Osteocyte (in vitro differentiated cells): ENCODE data around the gene ANAPC1. TPM values are rescaled to one million over a fixed set of nuclear protein-coding genes. Genes with fewer than 3 reads are reported as not detected.

ENCODE experiments used
- DNase-seq: peaks from one replicate; pipeline ENCODE4 v3.0.0; 2021; ENCODE audit warnings: mixed read lengths; ENCODE audit not compliant: unreplicated experiment; ENCODE audit errors: extremely low spot score
- H3K27ac Mint-ChIP-seq: one replicate; pipeline ENCODE4 v1.8.0; 2021; ENCODE audit warnings: mild to moderate bottlenecking, mixed read lengths; ENCODE audit not compliant: unreplicated experiment
- H3K27me3 Mint-ChIP-seq: one replicate; pipeline ENCODE4 v1.8.0; 2021; ENCODE audit warnings: mixed read lengths; ENCODE audit not compliant: unreplicated experiment
- H3K36me3 Mint-ChIP-seq: one replicate; pipeline ENCODE4 v1.8.0; 2021; ENCODE audit warnings: mixed read lengths; ENCODE audit not compliant: unreplicated experiment
- H3K4me1 Mint-ChIP-seq: one replicate; pipeline ENCODE4 v1.8.0; 2021; ENCODE audit warnings: mixed read lengths; ENCODE audit not compliant: unreplicated experiment
- H3K4me3 Mint-ChIP-seq: one replicate; pipeline ENCODE4 v1.8.0; 2021; ENCODE audit warnings: mild to moderate bottlenecking, moderate library complexity, mixed read lengths; ENCODE audit not compliant: unreplicated experiment
- H3K9me3 Mint-ChIP-seq: one replicate; pipeline ENCODE4 v1.8.0; 2021; ENCODE audit warnings: mixed read lengths; ENCODE audit not compliant: unreplicated experiment
- total RNA-seq: library from RNA; stranded (reverse); gene quantifications from 2 replicates; pipeline ENCODE4 v1.2.1, GENCODE V29; 2021
- TF ChIP-seq, protein P1 (sequence below): fragments of 200-600 bp; sonication (generic); IDR thresholded peaks from 2 replicates; pipeline ENCODE4 v1.5.0; 2021; ENCODE audit warnings: antibody characterized with exemption, mild to moderate bottlenecking, moderate library complexity

The ANAPC1 gene
- total RNA-seq, 1 donor from 2014 or later, result 28.8 TPM

DNA sequence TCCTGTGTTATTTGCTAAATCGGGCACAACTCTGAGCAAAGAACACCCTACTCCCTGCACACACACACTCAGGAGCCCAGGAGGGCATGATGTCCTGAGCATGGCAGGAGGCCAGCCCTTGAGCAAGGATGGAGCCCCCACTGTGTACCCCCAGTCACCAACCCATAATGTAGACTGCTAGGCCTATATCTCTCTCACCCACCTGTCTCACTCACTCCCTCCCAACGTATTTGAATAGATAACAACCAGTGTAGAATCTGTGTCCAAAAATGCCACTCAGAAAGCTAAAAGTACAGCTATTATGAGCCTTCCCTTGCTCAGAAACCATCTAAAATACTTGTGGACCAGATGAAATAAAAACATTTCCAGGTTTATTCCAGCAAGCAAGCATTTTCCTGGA lies 43.7 kb upstream of the ANAPC1 start:
- no peak for DNase-seq
- Mint-ChIP-seq H3K4me3 (no peak overlapping the region), H3K9me3 (no peaks in the 10 kb centered on the region), H3K27me3 (peaks cover 45% of the 10 kb centered on the region), H3K4me1 (peaks cover 14% of the 10 kb centered on the region), H3K27ac (no peak overlapping the region), H3K36me3 (no peaks in the 10 kb centered on the region)
- TF ChIP-seq, protein P1, sequence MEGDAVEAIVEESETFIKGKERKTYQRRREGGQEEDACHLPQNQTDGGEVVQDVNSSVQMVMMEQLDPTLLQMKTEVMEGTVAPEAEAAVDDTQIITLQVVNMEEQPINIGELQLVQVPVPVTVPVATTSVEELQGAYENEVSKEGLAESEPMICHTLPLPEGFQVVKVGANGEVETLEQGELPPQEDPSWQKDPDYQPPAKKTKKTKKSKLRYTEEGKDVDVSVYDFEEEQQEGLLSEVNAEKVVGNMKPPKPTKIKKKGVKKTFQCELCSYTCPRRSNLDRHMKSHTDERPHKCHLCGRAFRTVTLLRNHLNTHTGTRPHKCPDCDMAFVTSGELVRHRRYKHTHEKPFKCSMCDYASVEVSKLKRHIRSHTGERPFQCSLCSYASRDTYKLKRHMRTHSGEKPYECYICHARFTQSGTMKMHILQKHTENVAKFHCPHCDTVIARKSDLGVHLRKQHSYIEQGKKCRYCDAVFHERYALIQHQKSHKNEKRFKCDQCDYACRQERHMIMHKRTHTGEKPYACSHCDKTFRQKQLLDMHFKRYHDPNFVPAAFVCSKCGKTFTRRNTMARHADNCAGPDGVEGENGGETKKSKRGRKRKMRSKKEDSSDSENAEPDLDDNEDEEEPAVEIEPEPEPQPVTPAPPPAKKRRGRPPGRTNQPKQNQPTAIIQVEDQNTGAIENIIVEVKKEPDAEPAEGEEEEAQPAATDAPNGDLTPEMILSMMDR, result no peak

- peaks cover 30% of the 10 kb centered on the region for H3K27me3 Mint-ChIP-seq
- peaks cover 15% of the 10 kb centered on the region for H3K4me1 Mint-ChIP-seq
- DNase-seq, result no peak
- no peak overlapping the region for H3K4me3 Mint-ChIP-seq
- TF ChIP-seq, protein P1, result no peak
- no peaks in the 10 kb centered on the region for H3K36me3 Mint-ChIP-seq
- H3K27ac Mint-ChIP-seq, result no peak overlapping the region
- no peaks in the 10 kb centered on the region for H3K9me3 Mint-ChIP-seq
Observed at GRCh38 chr2:111924617-111925107, 40.7 kb upstream of the ANAPC1 start.

DNA sequence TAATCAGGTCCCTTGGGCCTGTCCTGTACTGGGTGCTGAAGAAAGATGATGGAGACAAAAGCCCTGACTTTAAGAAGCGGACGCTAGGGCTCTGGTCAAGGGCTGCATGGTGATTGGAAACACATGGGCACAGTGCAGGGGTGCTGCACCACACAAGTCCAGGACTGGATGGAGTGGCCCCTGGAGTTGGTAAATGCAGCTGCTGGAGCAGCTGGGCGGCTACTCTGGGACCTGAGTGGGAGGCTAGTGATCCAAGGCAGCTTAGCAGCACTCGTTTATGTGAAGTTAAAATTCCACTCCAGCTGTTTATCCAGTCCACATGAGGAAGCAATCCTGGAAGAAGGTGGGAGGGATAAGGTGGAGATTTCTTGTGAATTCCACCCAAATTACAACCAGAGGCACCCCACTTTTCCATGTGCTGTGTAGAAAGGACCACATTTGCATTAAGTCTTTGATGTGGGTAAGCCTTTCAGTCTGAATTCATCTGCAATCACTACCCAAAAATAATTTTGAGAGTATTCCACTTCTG lies 39.3 kb upstream of the ANAPC1 start:
- no peak overlapping the region for H3K4me3 Mint-ChIP-seq

GRCh38 chr2:111919794-111920608 lies 36.0 kb upstream of the ANAPC1 start:
- H3K36me3 Mint-ChIP-seq, result peaks cover 4% of the 10 kb centered on the region
- no peak overlapping the region for H3K27ac Mint-ChIP-seq
- TF ChIP-seq, protein P1, result no peak
- H3K4me3 Mint-ChIP-seq, result no peak overlapping the region
- H3K4me1 Mint-ChIP-seq, result peaks cover 32% of the 10 kb centered on the region
- H3K27me3 Mint-ChIP-seq, result peaks cover 22% of the 10 kb centered on the region
- no peak for DNase-seq
- H3K9me3 Mint-ChIP-seq, result no peaks in the 10 kb centered on the region

More for the DNA sequence above, 39.3 kb upstream of the ANAPC1 start:
- Mint-ChIP-seq H3K27me3 (peaks cover 30% of the 10 kb centered on the region), H3K9me3 (no peaks in the 10 kb centered on the region), H3K4me1 (peaks cover 25% of the 10 kb centered on the region), H3K27ac (no peak overlapping the region), H3K36me3 (no peaks in the 10 kb centered on the region)
- no peak for DNase-seq
- TF ChIP-seq, protein P1, result no peak

- H3K27me3 Mint-ChIP-seq, result peaks cover 19% of the 10 kb centered on the region
- no peak overlapping the region for H3K4me3 Mint-ChIP-seq
- TF ChIP-seq, protein P1, result no peak
- DNase-seq, result no peak
- peaks cover 4% of the 10 kb centered on the region for H3K36me3 Mint-ChIP-seq
- peaks cover 32% of the 10 kb centered on the region for H3K4me1 Mint-ChIP-seq
- no peaks in the 10 kb centered on the region for H3K9me3 Mint-ChIP-seq
- no peak overlapping the region for H3K27ac Mint-ChIP-seq
Observed at GRCh38 chr2:111919365-111919764, 35.4 kb upstream of the ANAPC1 start.
